ENCODE results near the gene GPR152. TPM values are rescaled to one million over a fixed set of nuclear protein-coding genes. Genes with fewer than 3 reads are reported as not detected.

Gene GPR152
- total RNA-seq, 2 donors from 2014 or later = not detected

- intact Hi-C loops (cut with DNase I) = no loop called here
- DNase-seq = peak in 1 of 4 donors; percentile 14
- Histone ChIP-seq H3K36me3 (replicated peaks in 1 of 2; ENCODE audit: insufficient read depth in 1 of 2, low read depth in 2 of 2) (peaks cover 0 to 4% of the 10 kb centered on the region in 2 donors), H3K27ac (no peak overlapping the region), H3K27me3 (no peaks in the 10 kb centered on the region), H3K4me3 (no peak overlapping the region), H3K4me1 (peaks cover 15% of the 10 kb centered on the region), H3K9me3 (no peaks in the 10 kb centered on the region)
- WGBS, 2 donors = 85 to 98% methylated on average over 8 to 21 of the region's 22 CpGs
- ATAC-seq = no peak
- TF ChIP-seq CTCF (IDR thresholded peaks at IDR 0.05) (no peak), POLR2A (IDR thresholded peaks at IDR 0.05) (no peak)
Observed at GRCh38 chr11:67433536-67434394, 18.8 kb downstream of the GPR152 start.

GRCh38 chr11:67432655-67433349 is 19.7 kb downstream of the GPR152 start:
- TF ChIP-seq CTCF (IDR thresholded peaks at IDR 0.05) = no peak
- TF ChIP-seq POLR2A (IDR thresholded peaks at IDR 0.05) = no peak
- H3K36me3 ChIP-seq (replicated peaks in 1 of 2; ENCODE audit: insufficient read depth in 1 of 2, low read depth in 2 of 2) = peaks cover 0 to 4% of the 10 kb centered on the region in 2 donors
- WGBS, 2 donors = 88 to 90% methylated on average over 11 to 22 of the region's 22 CpGs
- no peak overlapping the region for H3K4me3 ChIP-seq
- H3K4me1 ChIP-seq = peaks cover 15% of the 10 kb centered on the region
- ATAC-seq = no peak
- no peaks in the 10 kb centered on the region for H3K27me3 ChIP-seq
- H3K27ac ChIP-seq = no peak overlapping the region
- H3K9me3 ChIP-seq = no peaks in the 10 kb centered on the region
- no peak for DNase-seq
- intact Hi-C loops (cut with DNase I) = no loop called here

DNA sequence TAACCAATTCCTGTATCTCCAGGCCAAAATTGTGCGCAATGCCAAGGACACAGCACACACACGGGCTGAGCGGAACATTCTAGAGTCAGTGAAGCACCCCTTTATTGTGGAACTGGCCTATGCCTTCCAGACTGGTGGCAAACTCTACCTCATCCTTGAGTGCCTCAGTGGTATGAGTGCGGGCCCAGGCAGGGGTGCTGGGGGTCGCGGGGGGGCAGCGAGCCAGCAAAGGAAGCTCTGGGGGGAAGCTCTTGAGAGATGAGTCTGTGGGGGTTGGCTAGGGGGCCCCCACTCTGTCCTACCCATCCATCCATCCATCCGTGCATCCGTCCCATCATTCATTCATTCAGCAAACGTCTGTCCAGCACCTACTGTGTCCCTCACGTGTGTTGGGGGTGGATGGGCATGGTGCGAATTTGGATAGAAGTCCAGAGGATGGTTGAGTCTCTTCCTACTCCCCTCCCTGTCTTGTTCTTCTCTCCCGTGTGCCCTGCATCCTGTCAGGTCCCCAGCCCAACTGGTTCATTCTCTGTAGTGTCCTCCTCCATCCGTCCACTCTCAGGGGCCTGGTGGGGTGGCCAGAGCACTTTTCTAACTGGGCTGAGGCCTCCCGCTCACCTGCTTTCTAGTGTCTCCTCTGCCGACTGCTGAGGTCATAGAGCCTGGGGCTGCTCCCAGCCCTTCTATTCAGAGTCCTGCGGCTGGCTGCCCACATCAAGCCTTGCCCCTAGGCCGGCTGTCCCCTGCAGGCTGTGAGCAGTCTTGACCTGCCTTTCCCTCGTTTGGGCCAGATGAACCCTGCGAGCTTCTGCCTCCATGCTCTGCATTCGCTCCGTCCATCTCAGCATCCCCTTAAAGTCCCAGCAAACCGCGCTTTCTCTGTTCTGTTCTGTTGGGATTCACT is 20.9 kb downstream of the GPR152 start:
- DNase-seq (no peak), ATAC-seq (no peak)
- H3K36me3 ChIP-seq (replicated peaks in 1 of 2; ENCODE audit: insufficient read depth in 1 of 2, low read depth in 2 of 2) = peaks cover 0 to 4% of the 10 kb centered on the region in 2 donors
- no peak overlapping the region for H3K4me3 ChIP-seq
- intact Hi-C loops (cut with DNase I) = no loop called here
- no peaks in the 10 kb centered on the region for H3K27me3 ChIP-seq
- H3K27ac ChIP-seq = no peak overlapping the region
- TF ChIP-seq CTCF (IDR thresholded peaks at IDR 0.05) (no peak), POLR2A (IDR thresholded peaks at IDR 0.05) (no peak)
- WGBS, 2 donors = 84 to 92% methylated on average over 22 to 24 of the region's 24 CpGs
- no peaks in the 10 kb centered on the region for H3K9me3 ChIP-seq
- H3K4me1 ChIP-seq = peaks cover 23% of the 10 kb centered on the region

- H3K27ac ChIP-seq = no peak overlapping the region
- H3K4me1 ChIP-seq = peaks cover 23% of the 10 kb centered on the region
- no peaks in the 10 kb centered on the region for H3K27me3 ChIP-seq
- no peaks in the 10 kb centered on the region for H3K9me3 ChIP-seq
- ATAC-seq (no peak), DNase-seq (peak in 1 of 4 donors; percentile 14)
- H3K36me3 ChIP-seq (replicated peaks in 1 of 2; ENCODE audit: insufficient read depth in 1 of 2, low read depth in 2 of 2) = peaks cover 0 to 4% of the 10 kb centered on the region in 2 donors
- 58 to 69% methylated on average over 11 of the region's 11 CpGs for WGBS, 2 donors
- TF ChIP-seq CTCF (IDR thresholded peaks at IDR 0.05) (no peak), POLR2A (IDR thresholded peaks at IDR 0.05) (no peak)
- intact Hi-C loops (cut with DNase I) = no loop called here
- H3K4me3 ChIP-seq = no peak overlapping the region
Observed at GRCh38 chr11:67429722-67430121, 22.8 kb downstream of the GPR152 start.
